HCT116 (cell line): Measurements from ENCODE around the gene C12orf50. TPM values are rescaled to one million over a fixed set of nuclear protein-coding genes. Genes with fewer than 3 reads are reported as not detected.

Source experiments
- ATAC-seq: fragments of 200-7000 bp; cut with Tn5 transposase; 2 replicates; pipeline ENCODE4 v1.9.1; 2020; ENCODE audit warnings: mild to moderate bottlenecking, moderate library complexity
- BruUV-seq: library from RNA; stranded (reverse); fragments of 400-500 nt; replicated peaks from 2 replicates; lab custom pipeline; 2021; lab: Mats Ljungman, UMichigan
- CTCF ChIA-PET: fragments of 300-600 bp; sonication (Branson Sonifier 250); formaldehyde crosslinking; loops from one replicate; lab custom pipeline; 2021; ENCODE audit warnings: antibody characterized with exemption; lab: Charles Lee
- POLR2A ChIA-PET: fragments of 300-600, 350-600 bp; sonication (Branson Sonifier 250); formaldehyde crosslinking; loops from one replicate; lab custom pipeline; 2021; ENCODE audit warnings: antibody characterized with exemption; lab: Charles Lee
- RAD21 ChIA-PET, 2 experiments: fragments of 300-600 bp; sonication (Branson Sonifier 250); formaldehyde crosslinking; loops; one replicate each; lab custom pipeline; 2023; ENCODE audit warnings: low total read pairs in 2 of 2; ENCODE audit not compliant: uncharacterized antibody in 2 of 2, unreplicated experiment in 2 of 2, low non-redundant PET in 1 of 2; lab: Charles Lee
- DNase-seq: peaks from one replicate; pipeline ENCODE4 v3.0.0-alpha.2; 2010; ENCODE audit warnings: low read depth, low spot score
- H2AFZ ChIP-seq: fragments of 200-600 bp; shearing (Covaris generic), sonication (generic); 2 replicates; pipeline ENCODE4 v1.6.1; 2017; ENCODE audit warnings: low read depth, mixed run types, mixed read lengths, antibody characterized with exemption, low read length; ENCODE audit not compliant: poor library complexity, severe bottlenecking
- H3K27ac ChIP-seq: 2 replicates; pipeline ENCODE4 v1.5.1; 2012; ENCODE audit warnings: low read depth, low read length
- H3K27me3 ChIP-seq: fragments of 200-600 bp; sonication (generic); 2 replicates; pipeline ENCODE4 v1.6.1; 2016; ENCODE audit warnings: mixed run types, low read length, mixed read lengths; ENCODE audit not compliant: insufficient read depth
- H3K36me3 ChIP-seq, 2 experiments: fragments of 200-500 bp in 1 of 2; fragments of 200-600 bp in 1 of 2; sonication (Bioruptor generic) in 1 of 2; sonication (generic) in 1 of 2; 2 replicates each; pipeline versions ENCODE4 v1.5.1 to v1.6.1; 2014 to 2016; ENCODE audit warnings: low read length in 2 of 2, inconsistent platforms in 1 of 2, mixed read lengths in 1 of 2, mixed run types in 1 of 2; ENCODE audit not compliant: insufficient read depth in 2 of 2, control insufficient read depth in 1 of 2
- H3K4me1 ChIP-seq, 2 experiments: fragments of 200-600 bp in 1 of 2; sonication (generic) in 1 of 2; 2 replicates each; pipeline versions ENCODE4 v1.5.1 to v1.6.1; 2012 to 2017; ENCODE audit warnings: low read length in 2 of 2, inconsistent platforms in 1 of 2, mild to moderate bottlenecking in 1 of 2, mixed read lengths in 1 of 2, mixed run types in 1 of 2, moderate library complexity in 1 of 2; ENCODE audit not compliant: insufficient read depth in 2 of 2, control insufficient read depth in 1 of 2
- H3K4me2 ChIP-seq: fragments of 200-600 bp; sonication (generic); 2 replicates; pipeline ENCODE4 v1.6.1; 2017; ENCODE audit warnings: mixed run types, low read length, mixed read lengths
- H3K4me3 ChIP-seq, 2 experiments: fragments of 200-600 bp in 1 of 2; sonication (generic) in 1 of 2; replicated peaks in 1 of 2; 2 replicates each; pipeline ENCODE4 v1.5.1; 2011 to 2016; ENCODE audit warnings: low read length in 2 of 2, control low read depth in 1 of 2, low read depth in 1 of 2, mild to moderate bottlenecking in 1 of 2, mixed read lengths in 1 of 2, mixed run types in 1 of 2
- H3K79me2 ChIP-seq: fragments of 200-600 bp; sonication (generic); 2 replicates; pipeline ENCODE4 v1.6.1; 2017; ENCODE audit warnings: mild to moderate bottlenecking, mixed run types, low read length, moderate library complexity, mixed read lengths; ENCODE audit not compliant: insufficient read depth
- H3K9ac ChIP-seq: fragments of 200-600 bp; sonication (generic); 2 replicates; pipeline ENCODE4 v1.6.1; 2016; ENCODE audit warnings: low read length, mixed read lengths
- H3K9me2 ChIP-seq: fragments of 200-600 bp; sonication (generic), shearing (Covaris generic); 2 replicates; pipeline ENCODE4 v1.6.1; 2017; ENCODE audit warnings: mixed run types, mild to moderate bottlenecking, moderate library complexity; ENCODE audit not compliant: insufficient read depth
- H3K9me3 ChIP-seq, 2 experiments: fragments of 200-500 bp in 1 of 2; fragments of 200-600 bp in 1 of 2; sonication (Bioruptor generic) in 1 of 2; sonication (generic) in 1 of 2; 2 replicates each; pipeline ENCODE4 v1.6.1; 2014 to 2017; ENCODE audit warnings: low read length in 2 of 2, mixed read lengths in 2 of 2, inconsistent platforms in 1 of 2, low read depth in 1 of 2, mild to moderate bottlenecking in 1 of 2, mixed run types in 1 of 2, moderate library complexity in 1 of 2; ENCODE audit not compliant: control insufficient read depth in 1 of 2, insufficient read depth in 1 of 2
- H4K20me1 ChIP-seq: fragments of 200-600 bp; sonication (generic), shearing (Covaris generic); 2 replicates; pipeline ENCODE4 v1.6.1; 2017; ENCODE audit warnings: mixed run types, mild to moderate bottlenecking, moderate library complexity; ENCODE audit not compliant: insufficient read depth
- CEBPB ChIP-seq: IDR thresholded peaks from 2 replicates; pipeline ENCODE4 v1.6.1; 2012; ENCODE audit warnings: low read depth
- CTCF ChIP-seq, 3 experiments: fragments of 200-600 bp in 1 of 3; sonication (generic) in 1 of 3; IDR thresholded peaks in 2 of 3; conservative IDR thresholded peaks in 1 of 3; 2 replicates each; pipeline ENCODE4 v1.5.1; 2012 to 2017; ENCODE audit warnings: low read depth in 2 of 3, low read length in 2 of 3, antibody characterized with exemption in 1 of 3, borderline replicate concordance in 1 of 3, control low read depth in 1 of 3, mild to moderate bottlenecking in 1 of 3, mixed read lengths in 1 of 3, mixed run types in 1 of 3, moderate library complexity in 1 of 3; ENCODE audit not compliant: insufficient read depth in 1 of 3
- EGR1 ChIP-seq: IDR thresholded peaks from 2 replicates; pipeline ENCODE4 v1.6.1; 2012; ENCODE audit warnings: low read depth
- EZH2 ChIP-seq: fragments of 200-600 bp; sonication (generic); IDR thresholded peaks from 2 replicates; pipeline ENCODE4 v1.6.1; 2017; ENCODE audit warnings: antibody characterized with exemption, mixed run types
- EZH2phosphoT487 ChIP-seq: fragments of 200-600 bp; IDR thresholded peaks from 2 replicates; pipeline ENCODE4 v1.6.1; 2018; ENCODE audit warnings: antibody characterized with exemption, borderline replicate concordance
- FOSL1 ChIP-seq: IDR thresholded peaks from 2 replicates; pipeline ENCODE4 v1.6.1; 2012; ENCODE audit warnings: low read depth
- MAX ChIP-seq: IDR thresholded peaks from 2 replicates; pipeline ENCODE4 v1.6.1; 2012
- SIN3A ChIP-seq: IDR thresholded peaks from 2 replicates; pipeline ENCODE4 v1.6.1; 2012; ENCODE audit warnings: low read depth
- SP1 ChIP-seq: IDR thresholded peaks from 2 replicates; pipeline ENCODE4 v1.6.1; 2012; ENCODE audit warnings: low read depth
- YY1 ChIP-seq: IDR thresholded peaks from 2 replicates; pipeline ENCODE4 v1.6.1; 2011; ENCODE audit warnings: low read length, low read depth, moderate library complexity, mild to moderate bottlenecking; ENCODE audit not compliant: insufficient replicate concordance; ENCODE audit errors: extremely low read depth
- ZNF274 ChIP-seq: fragments of 200-500 bp; sonication (Bioruptor generic); IDR thresholded peaks from 2 replicates; pipeline ENCODE4 v1.6.1; 2014; ENCODE audit warnings: mild to moderate bottlenecking, low read depth, low read length, inconsistent platforms
- intact Hi-C: fragments of 100-400 bp; cut with micrococcal nuclease; formaldehyde crosslinking; loops from 2 replicates; pipeline ENCODE4 v1.10.0; 2022
- total RNA-seq: library from RNA; stranded (reverse); gene quantifications from one replicate; pipeline ENCODE4 v1.2.1, GENCODE V29; 2021; ENCODE audit not compliant: unreplicated experiment

The C12orf50 gene
- total RNA-seq, 1 experiment from 2014 or later: not detected

GRCh38 chr12:87975879-87976278 is 53.3 kb downstream of the C12orf50 start (continued):
- TF ChIP-seq CTCF (IDR thresholded peaks at IDR 0.05 in 2 of 3, conservative IDR thresholded peaks at IDR 0.05 in 1 of 3; ENCODE audit: borderline replicate concordance in 1 of 3, insufficient read depth in 1 of 3, low read depth in 2 of 3, low read length in 2 of 3): no peak
- TF ChIP-seq ZNF274: no peak
- no peak for TF ChIP-seq EZH2
- no peak for TF ChIP-seq CEBPB
- no peak for TF ChIP-seq EZH2phosphoT487
- TF ChIP-seq EGR1: no peak
- TF ChIP-seq YY1: no peak
- TF ChIP-seq, all 23 proteins: peak for 0

- no peaks in the 10 kb centered on the region for H4K20me1 ChIP-seq
- TF ChIP-seq MAX (no peak), FOSL1 (no peak), ZNF274 (no peak), SIN3A (no peak), SP1 (no peak)
- H2AFZ ChIP-seq: no peak overlapping the region
- no peak overlapping the region for H3K4me2 ChIP-seq
- DNase-seq (no peak), ATAC-seq (no peak)
- no TSS peak for BruUV-seq
- intact Hi-C loops: no loop called here
- H3K9ac ChIP-seq: no peak overlapping the region
- no peaks in the 10 kb centered on the region for H3K9me3 ChIP-seq
- no peaks in the 10 kb centered on the region for H3K79me2 ChIP-seq
- H3K9me2 ChIP-seq: 0 out of 2 replicates have a peak, but pooled peaks cover 3% of the 10 kb centered on the region
- H3K27me3 ChIP-seq: no peaks in the 10 kb centered on the region
- ChIA-PET CTCF (no interaction called here), RAD21 (no interaction called here), POLR2A (no interaction called here)
- H3K4me3 ChIP-seq: no peak overlapping the region
- H3K4me1 ChIP-seq: no peaks in the 10 kb centered on the region
- no peak overlapping the region for H3K27ac ChIP-seq
- no peaks in the 10 kb centered on the region for H3K36me3 ChIP-seq
Observed at GRCh38 chr12:87967871-87968270, 61.3 kb downstream of the C12orf50 start.
